ENCODE measurements around the gene NUAK2. TPM values are rescaled to one million over a fixed set of nuclear protein-coding genes. Genes with fewer than 3 reads are reported as not detected.

NUAK2 gene
- total and polyA plus RNA-seq, 2 donors from 2014 or later = 15.1 to 19.4 TPM

GRCh38 chr1:205258261-205258691, 63.3 kb downstream of the NUAK2 start:
- DNase-seq (no peak), FAIRE-seq (no peak)
- no peaks in the 10 kb centered on the region for H3K27me3 ChIP-seq (ENCODE audit: control insufficient read depth, insufficient read depth, low read length)
- intact Hi-C loops (cut with DNase I) = loop anchor here (10.0 kb wide), 2 partner anchors 123 to 273 kb away; no protein-coding TSS in a partner anchor
- no peak overlapping the region for H3K27ac ChIP-seq (ENCODE audit: low read depth in 2 of 2, low read length in 2 of 2)
- H3K36me3 ChIP-seq (ENCODE audit: control insufficient read depth in 2 of 3, insufficient read depth in 3 of 3, low read length in 3 of 3) = no peaks in the 10 kb centered on the region
- H3K4me3 ChIP-seq (ENCODE audit: low read length in 3 of 3) = no peak overlapping the region
- no peak overlapping the region for H3K9ac ChIP-seq (ENCODE audit: low read length in 3 of 3)
- peaks cover 0 to 5% (median 0%) of the 10 kb centered on the region in 3 donors for H3K4me1 ChIP-seq (ENCODE audit: control insufficient read depth in 2 of 3, insufficient read depth in 2 of 3, low read depth in 1 of 3, low read length in 3 of 3)
- no peak for TF ChIP-seq CTCF (IDR thresholded peaks at IDR 0.05; ENCODE audit: borderline replicate concordance, extremely low read depth, insufficient read depth)
- H3K9me3 ChIP-seq (ENCODE audit: control insufficient read depth in 2 of 3, insufficient read depth in 1 of 3, low read length in 3 of 3) = no peaks in the 10 kb centered on the region

- no peak for TF ChIP-seq CTCF (IDR thresholded peaks at IDR 0.05; ENCODE audit: borderline replicate concordance, extremely low read depth, insufficient read depth)
- Histone ChIP-seq H3K9me3 (ENCODE audit: control insufficient read depth in 2 of 3, insufficient read depth in 1 of 3, low read length in 3 of 3) (no peaks in the 10 kb centered on the region), H3K4me3 (ENCODE audit: low read length in 3 of 3) (no peak overlapping the region), H3K4me1 (ENCODE audit: control insufficient read depth in 2 of 3, insufficient read depth in 2 of 3, low read depth in 1 of 3, low read length in 3 of 3) (peaks cover 0 to 5% (median 0%) of the 10 kb centered on the region in 3 donors), H3K27me3 (ENCODE audit: control insufficient read depth, insufficient read depth, low read length) (no peaks in the 10 kb centered on the region), H3K36me3 (ENCODE audit: control insufficient read depth in 2 of 3, insufficient read depth in 3 of 3, low read length in 3 of 3) (no peaks in the 10 kb centered on the region), H3K27ac (ENCODE audit: low read depth in 2 of 2, low read length in 2 of 2) (no peak overlapping the region), H3K9ac (ENCODE audit: low read length in 3 of 3) (no peak overlapping the region)
- intact Hi-C loops (cut with DNase I) = loop anchor here (10.0 kb wide), 2 partner anchors 123 to 273 kb away; no protein-coding TSS in a partner anchor
- DNase-seq (no peak), FAIRE-seq (no peak)
Observed at GRCh38 chr1:205257735-205258134, 63.8 kb downstream of the NUAK2 start.

GRCh38 chr1:205256951-205257625, 64.5 kb downstream of the NUAK2 start:
- intact Hi-C loops (cut with DNase I) = loop anchor here (10.0 kb wide), 2 partner anchors 122 to 272 kb away; no protein-coding TSS in a partner anchor
- Histone ChIP-seq H3K4me3 (ENCODE audit: low read length in 3 of 3) (no peak overlapping the region), H3K36me3 (ENCODE audit: control insufficient read depth in 2 of 3, insufficient read depth in 3 of 3, low read length in 3 of 3) (no peaks in the 10 kb centered on the region), H3K27me3 (ENCODE audit: control insufficient read depth, insufficient read depth, low read length) (no peaks in the 10 kb centered on the region), H3K27ac (ENCODE audit: low read depth in 2 of 2, low read length in 2 of 2) (no peak overlapping the region), H3K9ac (ENCODE audit: low read length in 3 of 3) (no peak overlapping the region), H3K9me3 (ENCODE audit: control insufficient read depth in 2 of 3, insufficient read depth in 1 of 3, low read length in 3 of 3) (no peaks in the 10 kb centered on the region), H3K4me1 (ENCODE audit: control insufficient read depth in 2 of 3, insufficient read depth in 2 of 3, low read depth in 1 of 3, low read length in 3 of 3) (peaks cover 0 to 2% (median 0%) of the 10 kb centered on the region in 3 donors)
- DNase-seq (no peak), FAIRE-seq (no peak)
- no peak for TF ChIP-seq CTCF (IDR thresholded peaks at IDR 0.05; ENCODE audit: borderline replicate concordance, extremely low read depth, insufficient read depth)
